Measurements from ENCODE around the gene GIMAP7. TPM values are rescaled to one million over a fixed set of nuclear protein-coding genes. Genes with fewer than 3 reads are reported as not detected.
"Not testable (repeated sequence)": the region's sequence is repeated elsewhere in the genome, so short reads cannot be mapped to it uniquely, and the experiment has no call there.

Gene GIMAP7
- total RNA-seq, 1 experiment from 2014 or later, result 0.33 TPM

- POLR2A ChIA-PET, result no interaction called here
- DNase-seq (ENCODE audit: low read depth, low spot score), result no peak
- H3K4me3 ChIP-seq (ENCODE audit: low read depth in 2 of 2, low read length in 2 of 2), result no peak overlapping the region
- intact Hi-C loops (cut with micrococcal nuclease; ENCODE audit: unreplicated experiment), result no loop called here
- no peaks in the 10 kb centered on the region for H3K9me3 ChIP-seq (ENCODE audit: control insufficient read depth, insufficient read depth, low read depth, low read length)
- no peak for TF ChIP-seq TCF7L2 (IDR thresholded peaks at IDR 0.05; ENCODE audit: low read depth, low read length)
- TF ChIP-seq SIN3A (IDR thresholded peaks at IDR 0.05; ENCODE audit: borderline replicate concordance, insufficient read depth, low read depth, low read length), result no peak
- no peak for TF ChIP-seq REST (IDR thresholded peaks at IDR 0.05; ENCODE audit: insufficient read depth in 1 of 2, low read depth in 2 of 2, low read length in 1 of 2)
- no peak for TF ChIP-seq CTCF (IDR thresholded peaks at IDR 0.05)
- TF ChIP-seq POLR2AphosphoS5 (IDR thresholded peaks at IDR 0.05; ENCODE audit: low read depth, low read length), result no peak
- BruUV-seq (replicated peaks), result no TSS peak
- CTCF ChIA-PET, result no interaction called here
- H3K27me3 ChIP-seq (ENCODE audit: control insufficient read depth, insufficient read depth, low read length), result 0 out of 2 replicates have a peak, but pooled peaks cover 2% of the 10 kb centered on the region
- H3K27ac ChIP-seq (ENCODE audit: low read length), result no peak overlapping the region
- in situ Hi-C loops (cut with HindIII; ENCODE audit: low pct_unique_long_range_greater_than_20kb, low sequenced_read_pairs), result no loop called here
- H3K4me1 ChIP-seq (ENCODE audit: control insufficient read depth, insufficient read depth, low read length), result no peaks in the 10 kb centered on the region
- H3K36me3 ChIP-seq (ENCODE audit: control insufficient read depth, insufficient read depth, low read length), result no peaks in the 10 kb centered on the region
- ATAC-seq, result no peak
These were observed 27.0 kb upstream of the GIMAP7 start for GRCh38 chr7:150487625-150488024.

GRCh38 chr7:150489782-150490181 is 24.9 kb upstream of the GIMAP7 start:
- Histone ChIP-seq H3K4me3 (ENCODE audit: low read depth in 2 of 2, low read length in 2 of 2) (no peak overlapping the region), H3K36me3 (ENCODE audit: control insufficient read depth, insufficient read depth, low read length) (no peaks in the 10 kb centered on the region), H3K27ac (ENCODE audit: low read length) (no peak overlapping the region), H3K27me3 (ENCODE audit: control insufficient read depth, insufficient read depth, low read length) (0 out of 2 replicates have a peak, but pooled peaks cover 2% of the 10 kb centered on the region), H3K4me1 (ENCODE audit: control insufficient read depth, insufficient read depth, low read length) (no peaks in the 10 kb centered on the region), H3K9me3 (ENCODE audit: control insufficient read depth, insufficient read depth, low read depth, low read length) (no peaks in the 10 kb centered on the region)
- no peak for TF ChIP-seq SIN3A (IDR thresholded peaks at IDR 0.05; ENCODE audit: borderline replicate concordance, insufficient read depth, low read depth, low read length)
- TF ChIP-seq CTCF (IDR thresholded peaks at IDR 0.05), result no peak
- no peak for TF ChIP-seq REST (IDR thresholded peaks at IDR 0.05; ENCODE audit: insufficient read depth in 1 of 2, low read depth in 2 of 2, low read length in 1 of 2)
- TF ChIP-seq TCF7L2 (IDR thresholded peaks at IDR 0.05; ENCODE audit: low read depth, low read length), result no peak
- TF ChIP-seq POLR2AphosphoS5 (IDR thresholded peaks at IDR 0.05; ENCODE audit: low read depth, low read length), result no peak
- intact Hi-C loops (cut with micrococcal nuclease; ENCODE audit: unreplicated experiment), result no loop called here
- ChIA-PET POLR2A (no interaction called here), CTCF (no interaction called here)
- in situ Hi-C loops (cut with HindIII; ENCODE audit: low pct_unique_long_range_greater_than_20kb, low sequenced_read_pairs), result no loop called here
- DNase-seq (ENCODE audit: low read depth, low spot score) (no peak), ATAC-seq (no peak)
- BruUV-seq (replicated peaks), result no TSS peak

DNA sequence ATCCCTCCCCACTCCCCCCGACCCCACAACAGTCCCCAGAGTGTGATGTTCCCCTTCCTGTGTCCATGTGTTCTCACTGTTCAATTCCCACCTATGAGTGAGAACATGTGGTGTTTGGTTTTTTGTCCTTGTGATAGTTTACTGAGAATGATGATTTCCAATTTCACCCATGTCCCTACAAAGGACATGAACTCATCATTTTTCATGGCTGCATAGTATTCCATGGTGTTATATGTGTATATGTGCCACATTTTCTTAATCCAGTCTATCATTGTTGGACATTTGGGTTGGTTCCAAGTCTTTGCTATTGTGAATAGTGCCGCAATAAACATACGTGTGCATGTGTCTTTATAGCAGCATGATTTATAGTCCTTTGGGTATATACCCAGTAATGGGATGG is 21.2 kb upstream of the GIMAP7 start:
- DNase-seq (ENCODE audit: low read depth, low spot score); H3K36me3 ChIP-seq (ENCODE audit: control insufficient read depth, insufficient read depth, low read length); in situ Hi-C loops (cut with HindIII; ENCODE audit: low pct_unique_long_range_greater_than_20kb, low sequenced_read_pairs); BruUV-seq (replicated peaks); H3K4me1 ChIP-seq (ENCODE audit: control insufficient read depth, insufficient read depth, low read length); intact Hi-C loops (cut with micrococcal nuclease; ENCODE audit: unreplicated experiment); H3K27ac ChIP-seq (ENCODE audit: low read length); CTCF ChIA-PET; POLR2A ChIA-PET; H3K27me3 ChIP-seq (ENCODE audit: control insufficient read depth, insufficient read depth, low read length); H3K9me3 ChIP-seq (ENCODE audit: control insufficient read depth, insufficient read depth, low read depth, low read length); H3K4me3 ChIP-seq (ENCODE audit: low read depth in 2 of 2, low read length in 2 of 2); ATAC-seq: not testable (repeated sequence)
